Forelimb muscle (tissue), 1 donor: Measurements from ENCODE around the gene MTMR2. TPM values are rescaled to one million over a fixed set of nuclear protein-coding genes. Genes with fewer than 3 reads are reported as not detected.
"Not testable (repeated sequence)": the region's sequence is repeated elsewhere in the genome, so short reads cannot be mapped to it uniquely, and the experiment has no call there.

Experiments
- DNase-seq: peaks from one replicate; pipeline ENCODE4 v3.0.0-alpha.2; 2013; ENCODE audit warnings: low read depth
- polyA plus RNA-seq: library from polyadenylated mRNA; unstranded; fragments of 120-200 nt; gene quantifications from one replicate; pipeline ENCODE4 v1.2.1, GENCODE V29; 2013; ENCODE audit not compliant: insufficient read length

Gene MTMR2
- polyA plus RNA-seq, 1 donor, result 23.6 TPM

GRCh38 chr11:95884802-95885201 is 39.1 kb downstream of the MTMR2 start:
- no peak for DNase-seq

GRCh38 chr11:95884376-95884775 is 39.5 kb downstream of the MTMR2 start:
- DNase-seq, result no peak

GRCh38 chr11:95883381-95883780 is 40.5 kb downstream of the MTMR2 start:
- peak; percentile 8 for DNase-seq

- DNase-seq, result no peak
These were observed 46.6 kb downstream of the MTMR2 start for GRCh38 chr11:95877291-95877690.

GRCh38 chr11:95870877-95871276 is 53.0 kb downstream of the MTMR2 start:
- DNase-seq, result not testable (repeated sequence)

- no peak for DNase-seq
These were observed 56.8 kb downstream of the MTMR2 start for GRCh38 chr11:95867105-95867504.

GRCh38 chr11:95863486-95864140 is 60.3 kb downstream of the MTMR2 start:
- DNase-seq, result no peak

- not testable (repeated sequence) for DNase-seq
These were observed 63.9 kb downstream of the MTMR2 start for GRCh38 chr11:95860024-95860423.

- not testable (repeated sequence) for DNase-seq
These were observed 69.5 kb downstream of the MTMR2 start for GRCh38 chr11:95854362-95854761.

GRCh38 chr11:95853862-95854261 is 70.0 kb downstream of the MTMR2 start:
- no peak for DNase-seq

- DNase-seq, result no peak
These were observed 70.8 kb downstream of the MTMR2 start for GRCh38 chr11:95853138-95853537.

GRCh38 chr11:95850137-95850536 is 73.8 kb downstream of the MTMR2 start:
- no peak for DNase-seq

- peak; percentile 13 for DNase-seq
These were observed 74.7 kb downstream of the MTMR2 start for GRCh38 chr11:95849087-95849825.

- DNase-seq, result no peak
These were observed 78.7 kb downstream of the MTMR2 start for GRCh38 chr11:95845167-95845566.

GRCh38 chr11:95835768-95836488 is 88.0 kb downstream of the MTMR2 start:
- DNase-seq, result peak; percentile 29

GRCh38 chr11:95835351-95835750 is 88.6 kb downstream of the MTMR2 start:
- no peak for DNase-seq

GRCh38 chr11:95833378-95833777 is 90.5 kb downstream of the MTMR2 start:
- no peak for DNase-seq

GRCh38 chr11:95832763-95833162 is 91.1 kb downstream of the MTMR2 start:
- no peak for DNase-seq

GRCh38 chr11:95831198-95831883 is 92.6 kb downstream of the MTMR2 start:
- no peak for DNase-seq

GRCh38 chr11:95829580-95830259 is 94.2 kb downstream of the MTMR2 start:
- no peak for DNase-seq

- DNase-seq, result no peak
These were observed 96.2 kb downstream of the MTMR2 start for GRCh38 chr11:95827696-95828095.
